GM12878 (cell line): ENCODE data around the gene OPCML. TPM values are rescaled to one million over a fixed set of nuclear protein-coding genes. Genes with fewer than 3 reads are reported as not detected.

Experiments used
- ATAC-seq: fragments of 200-7000 bp; cut with Tn5 transposase; 3 replicates; pipeline ENCODE4 v1.9.1; 2020; ENCODE audit warnings: mild to moderate bottlenecking, moderate library complexity
- BruUV-seq: library from RNA; stranded (reverse); fragments of 400-500 nt; replicated peaks from 2 replicates; lab custom pipeline; 2021; lab: Mats Ljungman, UMichigan
- CTCF ChIA-PET: fragments of 300-600 bp; sonication (Branson Sonifier 250); formaldehyde crosslinking; extraction: SDS; loops from one replicate; lab custom pipeline; 2021; ENCODE audit warnings: inconsistent platforms; lab: Yijun Ruan, JAX
- POLR2A ChIA-PET: fragments of 350-600 bp; formaldehyde crosslinking; extraction: SDS; loops from one replicate; lab custom pipeline; 2021; ENCODE audit warnings: inconsistent platforms; lab: Charles Lee
- RAD21 ChIA-PET: fragments of 300-600 bp; sonication (Branson Sonifier 250); formaldehyde crosslinking; loops from one replicate; lab custom pipeline; 2023; ENCODE audit warnings: antibody characterized with exemption; ENCODE audit not compliant: unreplicated experiment; lab: Charles Lee
- SMC1A ChIA-PET: fragments of 300-600 bp; sonication (Branson Sonifier 250); formaldehyde crosslinking; loops from one replicate; lab custom pipeline; 2023; ENCODE audit not compliant: unreplicated experiment, uncharacterized antibody; lab: Charles Lee
- DNase-seq: peaks from one replicate; pipeline ENCODE4 v3.0.0-alpha.2; 2011; ENCODE audit warnings: low read depth, low spot score
- FAIRE-seq: peaks from 3 replicates; lab custom pipeline; 2011; peaks lifted over from hg19 to GRCh38; lab: Jason Lieb, UNC
- H2AFZ ChIP-seq: 2 replicates; pipeline ENCODE4 v1.6.0; 2011; ENCODE audit warnings: low read depth, low read length, control low read depth; ENCODE audit not compliant: control insufficient read depth
- H3K27ac ChIP-seq: 2 replicates; pipeline ENCODE4 v1.5.1; 2011; ENCODE audit warnings: control low read depth; ENCODE audit not compliant: control insufficient read depth, insufficient read depth
- H3K27me3 ChIP-seq, 2 experiments: replicated peaks in 1 of 2; 2 replicates each; pipeline versions ENCODE4 v1.6.0 to v1.6.1; 2011; ENCODE audit warnings: low read length in 1 of 2; ENCODE audit not compliant: control insufficient read depth in 2 of 2, insufficient read depth in 2 of 2
- H3K36me3 ChIP-seq, 2 experiments: 2 replicates each; pipeline ENCODE4 v1.5.1; 2011; ENCODE audit warnings: low read length in 1 of 2; ENCODE audit not compliant: control insufficient read depth in 2 of 2, insufficient read depth in 2 of 2
- H3K4me1 ChIP-seq: 2 replicates; pipeline ENCODE4 v1.6.1; 2011; ENCODE audit warnings: mild to moderate bottlenecking, low read length, moderate library complexity, mixed read lengths; ENCODE audit not compliant: control insufficient read depth, insufficient read depth
- H3K4me2 ChIP-seq: 2 replicates; pipeline ENCODE4 v1.6.0; 2011; ENCODE audit warnings: control low read depth; ENCODE audit not compliant: control insufficient read depth, insufficient read depth
- H3K4me3 ChIP-seq: fragments of 200-600 bp; sonication (generic); 2 replicates; pipeline ENCODE4 v1.5.1; 2016
- H3K79me2 ChIP-seq: 2 replicates; pipeline ENCODE4 v1.6.0; 2011; ENCODE audit warnings: low read length; ENCODE audit not compliant: control insufficient read depth, insufficient read depth
- H3K9ac ChIP-seq: 2 replicates; pipeline ENCODE4 v1.8.0; 2011; ENCODE audit warnings: low read length, control low read depth, mixed read lengths; ENCODE audit not compliant: control insufficient read depth, insufficient read depth
- H3K9me3 ChIP-seq: replicated peaks from 3 replicates; pipeline ENCODE4 v1.5.1; 2011; ENCODE audit warnings: mild to moderate bottlenecking, low read length; ENCODE audit not compliant: control insufficient read depth, insufficient read depth
- H4K20me1 ChIP-seq: 2 replicates; pipeline ENCODE4 v1.6.0; 2011; ENCODE audit not compliant: control insufficient read depth, insufficient read depth
- DPF2 ChIP-seq: fragments of 450-650 bp; IDR thresholded peaks from 2 replicates; pipeline ENCODE4 v1.6.1; 2017; ENCODE audit warnings: mild to moderate bottlenecking
- EP300 ChIP-seq, 2 experiments: fragments of 150-350 bp in 1 of 2; IDR thresholded peaks; 2 replicates each; pipeline ENCODE4 v1.6.1; 2011 to 2012; ENCODE audit warnings: low read depth in 2 of 2, low read length in 2 of 2, borderline replicate concordance in 1 of 2, improper control_type of control experiment in 1 of 2, inconsistent platforms in 1 of 2; ENCODE audit not compliant: control insufficient read depth in 1 of 2
- HCFC1 ChIP-seq: fragments of 150-350 bp; IDR thresholded peaks from 2 replicates; pipeline ENCODE4 v1.6.1; 2014; ENCODE audit warnings: low read length
- IRF5 ChIP-seq: fragments of 450-650 bp; IDR thresholded peaks from 2 replicates; pipeline ENCODE4 v1.6.1; 2017; ENCODE audit warnings: borderline replicate concordance
- KDM1A ChIP-seq: fragments of 200-600 bp; sonication (generic); IDR thresholded peaks from 2 replicates; pipeline ENCODE4 v1.6.1; 2016; ENCODE audit warnings: borderline replicate concordance
- NBN ChIP-seq: fragments of 450-650 bp; IDR thresholded peaks from 2 replicates; pipeline ENCODE4 v1.6.1; 2016
- PAX8 ChIP-seq: fragments of 450-650 bp; IDR thresholded peaks from 2 replicates; pipeline ENCODE4 v1.6.1; 2017; ENCODE audit warnings: mild to moderate bottlenecking, moderate library complexity
- PML ChIP-seq: IDR thresholded peaks from 2 replicates; pipeline ENCODE4 v1.6.1; 2012; ENCODE audit warnings: low read length, inconsistent platforms
- RELB ChIP-seq: fragments of 450-650 bp; IDR thresholded peaks from 2 replicates; pipeline ENCODE4 v1.6.1; 2017; ENCODE audit warnings: low read depth, mild to moderate bottlenecking, moderate library complexity
- WGBS: methylation state at CpG from one replicate; pipeline ENCODE4 v1.1.6; 2016; ENCODE audit warnings: low lambda C conversion rate; ENCODE audit not compliant: insufficient replicate concordance, insufficient coverage; ENCODE audit errors: missing lambda C conversion rate; 5-methylcytosine and 5-hydroxymethylcytosine counted together
- in situ Hi-C: fragments of 300-500 bp; cut with MboI; formaldehyde crosslinking; loops from 9 replicates; pipeline ENCODE4 v1.14.3; 2018; ENCODE audit warnings: mixed read lengths
- intact Hi-C: fragments of 100-400 bp; cut with micrococcal nuclease; formaldehyde crosslinking; loops from one replicate; pipeline ENCODE4 v1.14.2; 2022; ENCODE audit not compliant: unreplicated experiment
- polyA plus RNA-seq, 11 experiments: library from polyadenylated mRNA; depleted of rRNA in 4 of 11; unstranded in 6 of 11; stranded (reverse) in 5 of 11; fragments of >200 nt; fragmentation: Nextera tagmentation in 4 of 11; fragmentation: Illumina TruSeq in 1 of 11; extraction: Ambion mirVana in 4 of 11; extraction: Trizol in 1 of 11; gene quantifications; 1 replicate in 1 of 11; 2 replicates in 10 of 11; pipeline versions ENCODE4 v1.2.1 to v1.2.3, GENCODE V29; 2011 to 2016; ENCODE audit warnings: inconsistent platforms in 2 of 11, missing spikeins in 2 of 11, low read depth in 1 of 11
- total RNA-seq, 4 experiments: library from RNA; depleted of rRNA in 3 of 4; stranded (reverse); fragments of >200 nt in 3 of 4; fragmentation: Illumina TruSeq in 1 of 4; extraction: Trizol in 1 of 4; gene quantifications; 2 replicates each; pipeline versions ENCODE4 v1.2.1 to v1.2.3, GENCODE V29; 2013 to 2021

The OPCML gene
- total and polyA plus RNA-seq, 10 of the 15 experiments (the other 5 are each of a cell fraction or from before 2014, with no cell fraction given) = 0.84 TPM; not detected in 9

GRCh38 chr11:132977746-132978145, 554.6 kb downstream of the OPCML start:
- no peaks in the 10 kb centered on the region for H3K27me3 ChIP-seq
- BruUV-seq = no TSS peak
- no peak overlapping the region for H3K9ac ChIP-seq
- ChIA-PET CTCF (interaction anchor here (0.7 to 1.0 kb wide), 3 partner anchors 10 to 257 kb away, joined by 3 read pairs; no protein-coding TSS in a partner anchor), POLR2A (no interaction called here), RAD21 (no interaction called here), SMC1A (interaction anchor here (0.8 to 2.6 kb wide), 4 partner anchors 10 to 37 kb away, joined by 3 to 17 read pairs (median 3); no protein-coding TSS in a partner anchor)
- H3K36me3 ChIP-seq = no peaks in the 10 kb centered on the region
- no peak overlapping the region for H2AFZ ChIP-seq
- 42% methylated on average over 4 of the region's 4 CpGs for WGBS
- no peak for FAIRE-seq
- no peaks in the 10 kb centered on the region for H3K79me2 ChIP-seq
- ATAC-seq = no peak
- no peak for DNase-seq
- no peaks in the 10 kb centered on the region for H3K9me3 ChIP-seq
- no peak overlapping the region for H3K4me3 ChIP-seq
- intact Hi-C loops (loop anchor here (2.0 kb wide), 1 partner anchor 21 kb away; no protein-coding TSS in a partner anchor), in situ Hi-C loops (no loop called here)
- no peak overlapping the region for H3K27ac ChIP-seq
- no peak overlapping the region for H3K4me2 ChIP-seq
- H3K4me1 ChIP-seq = no peaks in the 10 kb centered on the region
- TF ChIP-seq DPF2 (no peak), IRF5 (no peak), NBN (no peak), KDM1A (no peak), HCFC1 (no peak), RELB (no peak), PAX8 (no peak), EP300 (IDR thresholded peaks at IDR 0.05; ENCODE audit: borderline replicate concordance in 1 of 2, control insufficient read depth in 1 of 2, low read depth in 2 of 2, low read length in 2 of 2) (no peak), PML (no peak)
- H4K20me1 ChIP-seq = no peaks in the 10 kb centered on the region
